ENCODE measurements around the gene HIPK1. TPM values are rescaled to one million over a fixed set of nuclear protein-coding genes. Genes with fewer than 3 reads are reported as not detected.
"Not testable (repeated sequence)": the region's sequence is repeated elsewhere in the genome, so short reads cannot be mapped to it uniquely, and the experiment has no call there.

Gene HIPK1
- total RNA-seq, 1 experiment from 2014 or later = 40.1 TPM

GRCh38 chr1:114015075-114015474, 86.0 kb downstream of the HIPK1 start (continued):
- TF ChIP-seq SRF (IDR thresholded peaks at IDR 0.05; ENCODE audit: low read depth) (no peak), EGR1 (IDR thresholded peaks at IDR 0.05; ENCODE audit: low read depth) (no peak), EZH2phosphoT487 (IDR thresholded peaks at IDR 0.05; ENCODE audit: borderline replicate concordance) (no peak), ZFX (IDR thresholded peaks at IDR 0.05) (no peak), ELF1 (IDR thresholded peaks at IDR 0.05; ENCODE audit: borderline replicate concordance, low read depth) (no peak)
- TF ChIP-seq, protein P1, sequence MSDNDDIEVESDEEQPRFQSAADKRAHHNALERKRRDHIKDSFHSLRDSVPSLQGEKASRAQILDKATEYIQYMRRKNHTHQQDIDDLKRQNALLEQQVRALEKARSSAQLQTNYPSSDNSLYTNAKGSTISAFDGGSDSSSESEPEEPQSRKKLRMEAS (IDR thresholded peaks at IDR 0.05) = no peak
- TF ChIP-seq, protein P2, sequence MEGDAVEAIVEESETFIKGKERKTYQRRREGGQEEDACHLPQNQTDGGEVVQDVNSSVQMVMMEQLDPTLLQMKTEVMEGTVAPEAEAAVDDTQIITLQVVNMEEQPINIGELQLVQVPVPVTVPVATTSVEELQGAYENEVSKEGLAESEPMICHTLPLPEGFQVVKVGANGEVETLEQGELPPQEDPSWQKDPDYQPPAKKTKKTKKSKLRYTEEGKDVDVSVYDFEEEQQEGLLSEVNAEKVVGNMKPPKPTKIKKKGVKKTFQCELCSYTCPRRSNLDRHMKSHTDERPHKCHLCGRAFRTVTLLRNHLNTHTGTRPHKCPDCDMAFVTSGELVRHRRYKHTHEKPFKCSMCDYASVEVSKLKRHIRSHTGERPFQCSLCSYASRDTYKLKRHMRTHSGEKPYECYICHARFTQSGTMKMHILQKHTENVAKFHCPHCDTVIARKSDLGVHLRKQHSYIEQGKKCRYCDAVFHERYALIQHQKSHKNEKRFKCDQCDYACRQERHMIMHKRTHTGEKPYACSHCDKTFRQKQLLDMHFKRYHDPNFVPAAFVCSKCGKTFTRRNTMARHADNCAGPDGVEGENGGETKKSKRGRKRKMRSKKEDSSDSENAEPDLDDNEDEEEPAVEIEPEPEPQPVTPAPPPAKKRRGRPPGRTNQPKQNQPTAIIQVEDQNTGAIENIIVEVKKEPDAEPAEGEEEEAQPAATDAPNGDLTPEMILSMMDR (IDR thresholded peaks at IDR 0.05 in 2 of 3, conservative IDR thresholded peaks at IDR 0.05 in 1 of 3; ENCODE audit: borderline replicate concordance in 1 of 3, insufficient read depth in 1 of 3, low read depth in 2 of 3, low read length in 2 of 3) = no peak

DNA sequence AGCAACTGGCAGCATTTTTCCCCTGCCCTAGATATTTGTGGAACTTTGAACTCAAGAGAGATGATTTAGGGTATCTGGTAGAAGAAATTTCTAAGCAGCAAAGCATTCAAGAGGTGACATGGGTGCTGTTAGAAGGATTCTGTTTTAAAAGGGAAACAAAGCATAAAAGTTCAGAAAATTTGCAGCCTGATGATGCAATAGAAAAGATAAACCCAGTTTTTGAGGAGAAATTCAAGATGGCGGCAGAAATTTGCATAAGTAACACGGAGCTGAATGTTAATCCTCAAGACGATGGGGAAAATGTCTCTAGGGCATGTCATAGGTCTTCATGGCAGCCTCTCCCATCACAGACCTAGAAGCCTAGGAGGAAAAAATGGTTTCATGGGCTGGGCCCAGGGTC, 90.6 kb downstream of the HIPK1 start:
- ATAC-seq; DNase-seq (ENCODE audit: low read depth, low spot score); CTCF ChIA-PET; H3K36me3 ChIP-seq (ENCODE audit: control insufficient read depth in 1 of 2, insufficient read depth in 2 of 2, low read length in 2 of 2); H2AFZ ChIP-seq (ENCODE audit: low read depth, low read length, poor library complexity, severe bottlenecking); H4K20me1 ChIP-seq (ENCODE audit: insufficient read depth); BruUV-seq (replicated peaks); H3K27me3 ChIP-seq (ENCODE audit: insufficient read depth, low read length); H3K4me3 ChIP-seq (replicated peaks in 1 of 2; ENCODE audit: low read depth in 1 of 2, low read length in 2 of 2); H3K9me2 ChIP-seq (ENCODE audit: insufficient read depth); H3K27ac ChIP-seq (ENCODE audit: low read depth, low read length); RAD21 ChIA-PET (ENCODE audit: low non-redundant PET in 1 of 2, low total read pairs in 2 of 2, uncharacterized antibody in 2 of 2, unreplicated experiment in 2 of 2); POLR2A ChIA-PET; H3K4me2 ChIP-seq (ENCODE audit: low read length); H3K79me2 ChIP-seq (ENCODE audit: insufficient read depth, low read length); H3K9me3 ChIP-seq (ENCODE audit: control insufficient read depth in 1 of 2, insufficient read depth in 1 of 2, low read depth in 1 of 2, low read length in 2 of 2); H3K9ac ChIP-seq (ENCODE audit: low read length); intact Hi-C loops (cut with micrococcal nuclease): not testable (repeated sequence)
- H3K4me1 ChIP-seq (ENCODE audit: control insufficient read depth in 1 of 2, insufficient read depth in 2 of 2, low read length in 2 of 2) = peaks cover 8 to 10% of the 10 kb centered on the region in 2 experiments
